Thymus (tissue), 11 donors: Measurements from ENCODE around the gene GNAQ. TPM values are rescaled to one million over a fixed set of nuclear protein-coding genes. Genes with fewer than 3 reads are reported as not detected.

Experiments used
- DNase-seq, 9 donors: peaks; one replicate each; pipeline ENCODE4 v3.0.0-alpha.2; 2013; ENCODE audit warnings: low spot score in 9 of 9, low read depth in 6 of 9, missing footprints in 1 of 9
- H3K27ac ChIP-seq, 2 donors: one replicate each; pipeline ENCODE4 v1.5.1; 2013; ENCODE audit warnings: control low read depth in 1 of 2, low read depth in 1 of 2, low read length in 1 of 2, mild to moderate bottlenecking in 1 of 2, moderate library complexity in 1 of 2
- H3K27me3 ChIP-seq, 2 donors: one replicate each; pipeline ENCODE4 v1.5.1; 2013; ENCODE audit warnings: low read length in 1 of 2; ENCODE audit not compliant: control insufficient read depth in 2 of 2, insufficient read depth in 1 of 2
- H3K36me3 ChIP-seq, 2 donors: one replicate each; pipeline ENCODE4 v1.5.1; 2013; ENCODE audit warnings: low read length in 1 of 2, mild to moderate bottlenecking in 1 of 2, moderate library complexity in 1 of 2; ENCODE audit not compliant: control insufficient read depth in 2 of 2, insufficient read depth in 2 of 2
- H3K4me1 ChIP-seq, 2 donors: one replicate each; pipeline ENCODE4 v1.5.1; 2013; ENCODE audit warnings: low read length in 2 of 2; ENCODE audit not compliant: control insufficient read depth in 2 of 2, insufficient read depth in 2 of 2
- H3K4me3 ChIP-seq, 2 donors: one replicate each; pipeline ENCODE4 v1.5.1; 2013; ENCODE audit warnings: low read length in 2 of 2, control low read depth in 1 of 2, mild to moderate bottlenecking in 1 of 2
- H3K9me3 ChIP-seq, 2 donors: one replicate each; pipeline ENCODE4 v1.5.1; 2013; ENCODE audit warnings: low read length in 1 of 2, mild to moderate bottlenecking in 1 of 2; ENCODE audit not compliant: control insufficient read depth in 2 of 2, insufficient read depth in 1 of 2
- WGBS: extraction: QIAGEN DNeasy Blood & Tissue Kit; methylation state at CpG from one replicate; pipeline ENCODE4 v1.1.7; 2013; 5-methylcytosine and 5-hydroxymethylcytosine counted together
- polyA plus RNA-seq: library from polyadenylated mRNA; stranded (reverse); fragments of 200-250 nt; gene quantifications from one replicate; pipeline ENCODE4 v1.2.3, GENCODE V29; 2013
- total RNA-seq: library from RNA; stranded (reverse); fragments of 120-200 nt; gene quantifications from one replicate; pipeline ENCODE4 v1.2.4, GENCODE V29; 2013
- donor health status: healthy.

Gene GNAQ
- total and polyA plus RNA-seq, 2 donors, result 18.7 to 23.5 TPM

- no peak for DNase-seq
- no peak overlapping the region for H3K27ac ChIP-seq
- no peaks in the 10 kb centered on the region for H3K9me3 ChIP-seq
- H3K27me3 ChIP-seq, result no peaks in the 10 kb centered on the region
- WGBS, result 96% methylated on average over 3 of the region's 3 CpGs
- H3K4me3 ChIP-seq, result no peak overlapping the region
- peaks cover 5 to 22% of the 10 kb centered on the region in 2 donors for H3K4me1 ChIP-seq
- peaks cover 0 to 8% of the 10 kb centered on the region in 2 donors for H3K36me3 ChIP-seq
These were observed 137.9 kb downstream of the GNAQ start for GRCh38 chr9:77893706-77894105.

GRCh38 chr9:77892955-77893514 lies 138.6 kb downstream of the GNAQ start:
- Histone ChIP-seq H3K4me1 (peaks cover 5 to 22% of the 10 kb centered on the region in 2 donors), H3K9me3 (no peaks in the 10 kb centered on the region), H3K4me3 (no peak overlapping the region), H3K27ac (no peak overlapping the region), H3K27me3 (no peaks in the 10 kb centered on the region), H3K36me3 (peaks cover 0 to 8% of the 10 kb centered on the region in 2 donors)
- no peak for DNase-seq
- WGBS, result 95% methylated on average over 3 of the region's 3 CpGs

- H3K4me1 ChIP-seq, result peaks cover 3 to 17% of the 10 kb centered on the region in 2 donors
- WGBS, result 27% methylated on average over 1 of the region's 1 CpG
- no peaks in the 10 kb centered on the region for H3K9me3 ChIP-seq
- no peak overlapping the region for H3K27ac ChIP-seq
- DNase-seq, result no peak
- no peak overlapping the region for H3K4me3 ChIP-seq
- H3K36me3 ChIP-seq, result peaks cover 0 to 8% of the 10 kb centered on the region in 2 donors
- no peaks in the 10 kb centered on the region for H3K27me3 ChIP-seq
These were observed 139.4 kb downstream of the GNAQ start for GRCh38 chr9:77892171-77892570.

- H3K36me3 ChIP-seq, result peaks cover 0 to 8% of the 10 kb centered on the region in 2 donors
- no peaks in the 10 kb centered on the region for H3K9me3 ChIP-seq
- no peak overlapping the region for H3K4me3 ChIP-seq
- peak overlapping the region in 1 of 2 donors; percentile 3 for H3K27ac ChIP-seq
- DNase-seq, result no peak
- no peaks in the 10 kb centered on the region for H3K27me3 ChIP-seq
- 51% methylated on average over 8 of the region's 8 CpGs for WGBS
- H3K4me1 ChIP-seq, result peaks cover 3 to 15% of the 10 kb centered on the region in 2 donors
These were observed 140.3 kb downstream of the GNAQ start for GRCh38 chr9:77891128-77891800.

GRCh38 chr9:77887662-77888061 lies 143.9 kb downstream of the GNAQ start:
- Histone ChIP-seq H3K27ac (no peak overlapping the region), H3K4me3 (no peak overlapping the region), H3K27me3 (no peaks in the 10 kb centered on the region), H3K4me1 (peaks cover 18 to 26% of the 10 kb centered on the region in 2 donors), H3K9me3 (no peaks in the 10 kb centered on the region), H3K36me3 (no peaks in the 10 kb centered on the region)
- WGBS, result 97% methylated on average over 2 of the region's 2 CpGs
- no peak for DNase-seq

GRCh38 chr9:77885104-77885672 lies 146.4 kb downstream of the GNAQ start:
- Histone ChIP-seq H3K4me3 (no peak overlapping the region), H3K36me3 (no peaks in the 10 kb centered on the region), H3K9me3 (no peaks in the 10 kb centered on the region), H3K4me1 (peaks cover 15 to 21% of the 10 kb centered on the region in 2 donors), H3K27ac (no peak overlapping the region), H3K27me3 (no peaks in the 10 kb centered on the region)
- 83% methylated on average over 3 of the region's 3 CpGs for WGBS
- DNase-seq, result no peak

GRCh38 chr9:77883846-77884771 lies 147.5 kb downstream of the GNAQ start:
- Histone ChIP-seq H3K4me3 (no peak overlapping the region), H3K27me3 (no peaks in the 10 kb centered on the region), H3K27ac (peak overlapping the region in 1 of 2 donors; percentile 42), H3K4me1 (peaks cover 15 to 21% of the 10 kb centered on the region in 2 donors), H3K36me3 (no peaks in the 10 kb centered on the region), H3K9me3 (no peaks in the 10 kb centered on the region)
- 82% methylated on average over 5 of the region's 5 CpGs for WGBS
- DNase-seq, result peak in 1 of 9 donors; percentile 39

- no peak overlapping the region for H3K27ac ChIP-seq
- no peaks in the 10 kb centered on the region for H3K27me3 ChIP-seq
- no peaks in the 10 kb centered on the region for H3K9me3 ChIP-seq
- no peak for DNase-seq
- peaks cover 15 to 21% of the 10 kb centered on the region in 2 donors for H3K4me1 ChIP-seq
- H3K36me3 ChIP-seq, result no peaks in the 10 kb centered on the region
- H3K4me3 ChIP-seq, result no peak overlapping the region
These were observed 148.5 kb downstream of the GNAQ start for GRCh38 chr9:77883133-77883532.
